Activated CD4-positive, alpha-beta T cell treated with anti-CD3 and anti-CD28 coated beads, Interleukin-2, Interleukin-4, amounts not matched to agents 100 ng/mL and 50 ng/mL, durations not matched to agents 16 hours and 8 hours (primary cell): ENCODE results near the gene SFTPB.
"Not testable (repeated sequence)": the region's sequence is repeated elsewhere in the genome, so short reads cannot be mapped to it uniquely, and the experiment has no call there.

Experiments
- DNase-seq: peaks from one replicate; pipeline ENCODE4 v3.0.0-alpha.2; 2020; ENCODE audit warnings: low spot score

The SFTPB gene

DNA sequence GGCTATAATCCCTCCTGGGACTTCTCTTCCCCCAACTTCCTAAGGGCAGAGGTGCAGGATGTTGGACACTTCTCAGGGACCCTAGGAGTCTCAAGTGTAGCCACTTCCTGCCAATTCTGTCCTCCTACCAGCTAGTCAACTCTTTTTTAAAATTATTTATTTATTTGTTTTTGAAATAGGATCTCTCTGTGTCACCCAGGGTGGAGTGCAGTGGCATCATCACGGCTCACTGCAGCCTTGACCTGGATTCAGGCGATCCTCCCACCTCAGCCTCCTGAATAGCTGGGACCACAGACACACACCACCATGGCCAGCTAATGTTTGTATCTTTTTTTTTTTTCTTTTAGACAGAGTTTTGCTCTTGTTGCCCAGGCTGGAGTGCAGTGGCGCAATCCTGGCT lies 11.5 kb downstream of the SFTPB start:
- no peak for DNase-seq

DNA sequence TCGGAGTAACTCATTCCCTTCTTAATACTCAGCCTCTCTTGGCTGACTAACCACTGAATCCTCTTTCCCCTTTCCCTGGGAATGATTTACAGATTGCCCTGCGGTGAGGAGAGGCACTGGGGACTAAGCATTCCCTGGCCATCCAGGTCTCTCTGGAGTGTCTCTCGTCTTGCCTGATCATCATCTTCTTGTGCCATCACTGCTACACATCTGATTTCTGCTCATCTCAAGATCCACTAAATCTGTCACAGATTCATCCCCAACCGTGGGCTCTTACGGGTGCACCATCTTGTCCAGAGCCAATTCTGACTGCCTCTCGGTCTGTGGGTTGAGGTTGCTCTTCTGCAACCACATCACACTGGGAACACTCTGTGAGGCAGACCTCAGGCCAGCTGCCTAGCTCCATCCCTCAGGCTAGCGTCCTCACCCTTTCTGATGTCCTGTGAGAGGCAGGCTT lies 12.0 kb downstream of the SFTPB start:
- DNase-seq = no peak

DNA sequence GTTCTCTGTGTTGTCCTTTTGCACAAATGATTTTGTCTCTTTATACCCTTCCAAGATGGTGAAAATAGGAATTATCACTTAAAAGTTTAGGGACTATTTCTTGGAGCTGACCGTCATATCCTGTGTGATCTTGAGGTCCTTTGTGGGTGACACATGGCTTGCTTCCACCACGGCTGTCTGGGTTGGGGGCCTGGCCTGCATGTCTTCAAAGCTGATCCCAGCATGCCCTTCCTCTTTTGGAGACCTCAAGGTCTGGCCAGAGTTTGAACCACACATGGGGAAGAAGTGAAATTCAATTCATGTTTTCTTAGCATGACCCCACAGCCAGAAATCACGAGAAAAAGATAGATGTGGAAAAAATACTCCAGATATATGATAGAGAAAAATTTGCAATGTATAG lies 14.0 kb downstream of the SFTPB start:
- no peak for DNase-seq

DNA sequence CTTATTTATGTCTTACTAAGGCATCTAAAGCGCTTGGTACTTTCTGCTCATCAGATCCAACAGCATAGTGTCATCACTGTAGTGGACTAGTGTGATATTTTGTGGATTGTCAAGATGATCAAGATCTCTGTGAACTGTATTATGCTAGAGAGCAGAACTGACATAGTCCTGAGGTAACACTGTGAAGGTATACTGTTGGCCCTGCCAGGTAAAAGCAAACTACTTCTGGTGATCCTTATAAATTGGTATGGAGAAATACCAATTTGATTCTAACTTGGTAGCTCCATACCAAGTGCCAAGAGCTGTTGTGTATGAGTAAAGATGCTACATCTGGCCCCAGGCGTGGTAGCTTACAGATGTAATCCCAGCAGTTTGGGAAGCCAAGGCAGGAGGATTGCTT lies 15.9 kb downstream of the SFTPB start:
- no peak for DNase-seq

DNA sequence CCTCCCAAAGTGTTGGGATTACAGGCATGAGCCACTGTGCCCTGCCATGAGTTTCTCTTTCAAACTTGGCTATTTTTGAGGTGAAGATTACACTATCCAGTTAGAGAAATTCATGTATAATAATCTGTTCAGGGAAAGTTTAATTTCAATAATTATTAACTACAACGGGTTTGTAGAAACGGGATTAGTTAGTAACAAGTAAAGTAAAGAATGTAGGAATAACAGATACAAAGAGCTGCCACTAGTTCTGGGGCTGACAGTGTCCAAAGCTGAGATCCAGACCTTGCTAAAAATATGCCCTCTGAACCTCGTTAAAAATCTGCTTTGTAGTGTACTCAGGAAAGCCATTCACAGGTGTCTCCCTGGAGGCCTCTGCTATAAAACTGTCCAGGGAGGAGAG lies 16.9 kb downstream of the SFTPB start:
- DNase-seq = no peak

DNA sequence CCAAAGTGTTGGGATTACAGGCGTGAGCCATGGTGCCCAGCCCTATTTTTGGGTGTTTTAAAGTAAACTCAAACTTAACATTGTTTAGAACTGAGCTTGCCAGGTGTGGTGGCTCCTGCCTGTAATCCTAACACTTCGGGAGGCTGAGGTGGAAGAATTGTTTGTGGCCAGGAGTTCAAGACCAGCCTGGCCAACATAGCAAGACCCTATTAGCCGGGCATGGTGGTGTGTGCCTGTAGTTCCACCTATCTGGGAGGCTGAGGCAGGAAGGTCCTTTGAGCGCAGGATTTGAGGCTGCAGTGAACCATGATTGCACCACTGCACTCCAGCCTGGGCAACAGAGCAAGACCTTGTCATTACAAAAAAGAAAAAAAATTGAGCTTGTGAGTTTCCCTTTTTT lies 17.5 kb downstream of the SFTPB start:
- no peak for DNase-seq

DNA sequence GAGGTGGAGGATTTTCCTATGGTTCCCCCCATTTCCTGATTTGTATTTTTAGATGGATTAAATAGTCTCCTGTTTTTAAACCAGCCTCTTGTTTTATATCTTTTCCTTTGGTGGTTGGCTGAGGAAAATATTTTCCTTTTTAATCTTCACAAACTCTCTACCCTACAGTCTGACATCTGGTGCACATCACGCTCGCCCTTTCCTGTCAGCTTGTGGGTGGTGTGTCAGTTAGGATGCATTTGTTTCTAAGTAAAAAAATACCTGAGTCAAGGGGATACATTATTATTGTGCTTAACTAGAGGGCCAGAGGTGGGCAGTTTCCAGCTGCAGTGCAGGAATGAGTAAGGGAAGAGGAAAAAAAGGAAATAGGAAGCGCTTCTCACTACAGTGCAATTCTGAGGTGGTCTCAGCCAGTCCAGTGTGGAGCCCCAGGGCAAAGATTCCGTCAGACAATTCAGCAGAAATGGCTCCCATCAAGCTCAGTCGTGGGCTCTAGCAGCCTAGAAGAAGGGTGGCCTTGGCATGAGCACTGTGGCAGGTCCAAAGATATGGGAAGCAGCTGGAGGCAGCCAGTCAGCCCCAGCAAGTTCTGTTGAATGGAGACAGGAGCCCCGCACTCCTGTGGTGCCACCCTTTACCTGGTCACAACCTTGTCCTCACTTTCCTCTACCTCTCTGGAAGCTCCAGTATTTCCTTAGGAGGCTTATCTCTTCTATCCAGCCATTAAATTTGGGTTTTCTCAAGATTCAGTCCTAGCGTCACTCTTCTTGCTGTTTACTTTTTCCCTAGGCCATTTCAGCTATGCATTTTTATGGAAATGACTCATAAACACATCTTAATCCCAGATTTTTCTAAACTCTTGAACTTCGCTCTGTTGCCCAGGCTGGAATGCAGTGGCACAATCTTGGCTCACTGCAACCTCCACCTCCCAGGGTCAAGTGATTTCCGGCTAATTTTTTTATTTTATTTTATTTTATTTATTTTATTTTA lies 18.5 kb downstream of the SFTPB start:
- no peak for DNase-seq

DNA sequence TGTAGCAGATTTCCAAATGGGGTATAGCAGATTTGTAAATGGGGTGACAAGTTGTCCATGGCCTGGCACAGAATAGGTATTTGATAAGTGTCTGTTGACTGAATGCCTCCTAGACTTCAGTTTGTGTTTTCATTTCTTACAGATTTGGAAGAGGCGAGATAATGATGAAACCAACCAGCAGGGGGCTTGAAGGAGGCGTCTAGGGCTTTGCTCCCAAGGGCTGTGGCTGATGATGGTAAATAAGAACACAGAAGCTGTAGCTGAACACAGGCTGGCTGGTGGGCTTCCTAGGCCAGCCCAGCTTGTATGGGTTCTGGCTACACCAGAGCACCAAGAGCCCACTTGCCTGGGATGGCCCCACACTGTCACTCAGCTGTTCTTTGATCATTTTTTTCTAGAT lies 19.4 kb downstream of the SFTPB start:
- DNase-seq = peak; percentile 16

DNA sequence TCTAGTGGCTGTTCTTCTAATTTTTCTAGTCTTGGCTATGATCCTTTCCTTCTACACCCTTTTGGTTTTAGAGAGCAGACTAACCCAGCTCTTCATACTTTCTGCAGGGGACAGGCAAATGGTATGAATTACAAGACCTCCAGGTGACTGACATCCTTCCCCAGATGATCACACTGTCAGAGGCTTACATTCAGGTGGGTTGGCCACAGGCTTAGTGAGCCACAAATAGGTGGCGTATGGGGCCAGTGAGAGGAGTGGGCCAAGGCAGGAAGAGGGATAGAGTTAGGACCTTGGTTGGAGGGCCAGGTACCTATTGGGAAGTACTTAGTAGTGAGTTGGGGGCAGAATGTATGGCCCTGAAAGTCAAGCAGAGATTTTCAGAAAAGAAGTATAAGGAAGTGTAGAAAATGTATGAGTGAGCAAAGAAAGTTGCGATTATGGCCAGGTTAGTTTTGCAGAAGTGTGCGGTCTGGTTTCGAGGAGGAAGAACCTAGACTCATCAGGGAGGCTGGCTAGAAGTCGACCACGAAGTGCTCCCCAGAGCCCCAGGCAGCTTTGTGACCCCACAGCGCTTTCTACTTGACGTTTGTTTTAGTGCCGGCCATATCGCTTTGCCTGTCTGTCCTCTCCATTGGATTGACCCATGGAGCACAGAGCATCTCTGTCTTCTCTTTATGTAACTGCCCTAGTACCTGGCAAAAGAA lies 20.0 kb downstream of the SFTPB start:
- DNase-seq = no peak

DNA sequence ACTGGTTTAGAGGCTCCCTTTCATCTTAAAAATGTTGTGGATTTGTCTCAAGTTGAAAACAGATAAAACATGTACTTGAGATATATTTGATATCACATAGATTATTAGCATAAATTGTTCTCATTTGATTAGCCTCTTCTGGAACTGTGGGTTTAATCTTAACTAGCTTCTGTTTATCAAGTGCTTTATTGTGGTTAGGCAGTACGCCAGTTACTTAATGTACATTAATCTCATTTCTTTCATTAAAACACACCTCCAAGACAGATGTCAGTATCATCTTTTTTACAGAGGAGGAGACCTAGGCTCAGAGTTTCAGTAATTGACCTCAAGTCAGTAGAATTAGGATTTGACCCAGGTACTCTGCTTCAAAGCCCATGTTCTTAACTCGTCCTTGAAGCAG lies 21.8 kb downstream of the SFTPB start:
- DNase-seq = no peak

DNA sequence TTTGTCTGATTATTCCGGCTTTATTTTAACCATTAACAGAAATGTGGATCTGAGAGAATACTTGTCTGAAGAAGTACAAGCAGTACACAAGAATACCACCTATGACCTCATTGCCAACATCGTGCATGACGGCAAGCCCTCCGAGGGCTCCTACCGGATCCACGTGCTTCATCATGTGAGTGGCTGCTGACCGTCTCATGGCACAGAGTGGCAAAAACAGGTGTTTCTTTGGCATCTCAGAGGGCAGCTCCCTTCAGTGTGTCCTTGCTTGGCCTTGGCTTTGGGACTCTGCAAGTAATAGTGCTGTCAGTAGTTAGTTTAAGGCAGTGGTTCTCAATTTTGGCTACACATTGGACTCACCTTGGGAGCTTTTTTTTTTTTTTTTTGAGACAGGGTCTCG lies 23.1 kb downstream of the SFTPB start:
- no peak for DNase-seq

DNA sequence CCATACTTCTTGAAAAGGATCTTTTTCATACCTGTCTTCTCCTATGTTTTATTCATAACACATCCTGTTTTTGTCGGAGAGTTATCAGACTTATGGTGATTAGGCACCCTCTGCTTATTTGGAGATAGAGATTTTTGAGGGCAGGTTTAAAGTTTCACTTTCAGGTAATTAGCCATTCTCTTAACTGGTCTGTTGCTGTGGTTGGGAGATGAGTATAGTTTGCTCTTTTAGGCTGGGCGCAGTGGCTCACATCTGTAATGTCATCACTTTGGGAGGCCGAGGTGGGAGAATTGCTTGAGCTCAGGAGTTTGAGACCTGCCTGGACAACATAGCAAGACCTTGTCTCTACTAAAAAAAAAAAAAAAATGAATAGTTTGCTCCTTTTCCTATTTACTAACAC lies 25.3 kb downstream of the SFTPB start:
- DNase-seq = peak; percentile 58

DNA sequence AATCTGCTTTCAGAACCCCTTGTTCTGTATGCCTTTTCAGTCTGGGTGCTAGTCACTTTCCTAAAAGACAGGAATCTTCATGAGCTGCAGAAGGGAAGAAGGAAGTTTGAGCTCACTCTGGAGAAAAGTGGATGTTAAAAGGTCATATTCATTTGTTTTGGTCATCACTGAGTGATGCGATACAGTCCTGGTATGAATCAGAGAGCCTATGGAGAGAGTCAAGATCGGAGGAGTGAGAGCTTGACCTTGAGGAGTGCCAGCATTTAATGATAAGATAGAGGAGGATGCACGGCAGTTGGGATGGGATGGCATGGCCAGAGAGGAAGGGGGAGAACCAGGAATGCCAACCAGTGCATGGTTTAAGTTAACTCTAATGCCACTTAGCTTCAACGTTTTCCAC lies 32.4 kb downstream of the SFTPB start:
- DNase-seq = no peak

DNA sequence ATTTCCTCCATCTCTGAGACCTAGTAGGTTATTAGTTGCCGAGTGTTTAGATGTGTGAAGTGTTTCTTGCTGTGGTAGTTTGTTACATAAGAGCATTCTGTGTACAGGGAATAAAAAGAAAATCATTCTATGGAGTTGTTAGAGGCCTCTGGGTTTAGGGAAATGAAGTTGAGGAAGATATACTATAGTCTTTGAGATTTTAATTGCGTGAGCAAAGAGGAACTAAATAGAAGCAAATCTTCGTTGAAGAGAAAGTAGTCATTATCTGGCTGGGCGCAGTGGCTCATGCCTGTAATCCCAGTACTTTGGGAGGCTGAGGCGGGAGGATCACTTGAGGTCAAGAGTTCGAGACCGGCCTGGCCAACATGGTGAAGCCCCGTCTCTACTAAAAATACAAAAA lies 33.0 kb downstream of the SFTPB start:
- no peak for DNase-seq

DNA sequence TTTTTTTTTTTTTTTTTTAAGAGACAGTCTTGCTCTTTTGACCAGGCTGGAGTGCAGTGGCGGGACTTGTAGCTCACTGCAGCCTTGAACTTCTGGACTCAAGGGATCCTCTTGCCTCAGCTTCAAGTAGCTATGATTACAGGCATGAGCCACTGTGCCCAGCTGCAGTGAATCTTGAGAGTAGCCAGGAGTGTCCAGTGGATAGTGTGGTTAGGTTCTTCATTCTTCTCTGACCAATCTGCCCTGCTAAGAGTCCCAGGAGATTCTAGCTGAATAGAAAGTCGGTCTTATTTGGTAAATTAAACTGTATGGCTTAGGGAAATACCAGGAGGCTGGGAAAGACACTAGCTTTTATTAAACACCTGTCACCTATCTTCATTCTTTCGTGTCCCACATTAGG lies 36.7 kb downstream of the SFTPB start:
- no peak for DNase-seq

DNA sequence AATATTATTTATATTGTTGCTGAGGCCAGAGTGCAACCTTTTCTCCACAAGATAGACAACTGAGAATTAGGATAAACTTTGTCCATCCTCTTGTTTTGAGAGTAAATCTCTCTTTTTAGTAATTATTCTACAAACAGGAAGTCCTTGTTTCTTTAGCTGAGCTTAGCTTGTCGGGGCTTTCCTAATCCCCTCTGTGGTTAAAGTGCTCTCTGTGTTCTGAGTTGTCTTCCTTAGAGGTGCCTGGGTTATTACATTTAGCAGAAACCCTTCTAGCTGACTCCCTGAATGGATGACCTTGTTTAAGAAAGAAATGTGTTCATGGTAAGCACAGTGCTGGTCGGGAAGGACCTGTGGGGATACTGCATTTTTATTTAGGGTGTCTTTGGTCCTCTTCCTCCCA lies 39.3 kb downstream of the SFTPB start:
- peak; percentile 43 for DNase-seq

DNA sequence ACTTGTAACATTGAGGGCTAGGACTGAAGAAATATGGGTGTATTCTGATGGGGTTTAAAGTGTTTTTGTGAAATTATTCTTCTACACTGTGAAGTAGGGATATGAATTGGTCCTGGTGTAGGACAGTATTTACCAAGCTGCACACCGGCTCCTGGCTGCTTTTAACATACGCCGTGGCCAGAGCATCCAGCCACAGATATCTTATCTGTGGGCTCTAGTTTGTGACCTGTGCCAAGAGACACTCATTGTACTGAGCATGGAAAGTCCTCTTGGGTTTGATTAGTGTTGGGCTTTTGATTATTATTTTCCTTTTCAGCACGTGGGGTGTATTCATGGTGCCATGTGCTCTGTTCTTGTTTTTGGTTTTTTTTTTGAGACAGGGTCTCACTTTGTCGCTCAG lies 44.0 kb downstream of the SFTPB start:
- DNase-seq = no peak

DNA sequence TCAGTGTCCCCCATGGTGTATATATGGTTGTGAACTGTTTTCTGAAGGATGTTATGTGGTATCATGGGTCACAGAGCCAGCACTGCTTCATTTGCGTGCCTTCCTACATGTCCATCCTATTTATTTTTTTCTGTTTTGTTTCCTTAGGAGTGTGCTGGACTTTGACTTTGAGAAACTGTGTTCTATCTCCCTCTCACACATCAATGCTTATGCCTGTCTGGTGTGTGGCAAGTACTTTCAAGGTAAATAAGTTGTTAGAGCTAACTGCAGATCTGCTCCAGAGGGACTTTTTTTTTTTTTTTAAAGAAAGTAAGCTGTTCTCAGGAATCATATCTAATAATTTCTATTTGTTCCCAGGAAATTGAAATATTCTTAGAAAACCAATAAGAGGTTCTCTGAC lies 46.7 kb downstream of the SFTPB start:
- no peak for DNase-seq

DNA sequence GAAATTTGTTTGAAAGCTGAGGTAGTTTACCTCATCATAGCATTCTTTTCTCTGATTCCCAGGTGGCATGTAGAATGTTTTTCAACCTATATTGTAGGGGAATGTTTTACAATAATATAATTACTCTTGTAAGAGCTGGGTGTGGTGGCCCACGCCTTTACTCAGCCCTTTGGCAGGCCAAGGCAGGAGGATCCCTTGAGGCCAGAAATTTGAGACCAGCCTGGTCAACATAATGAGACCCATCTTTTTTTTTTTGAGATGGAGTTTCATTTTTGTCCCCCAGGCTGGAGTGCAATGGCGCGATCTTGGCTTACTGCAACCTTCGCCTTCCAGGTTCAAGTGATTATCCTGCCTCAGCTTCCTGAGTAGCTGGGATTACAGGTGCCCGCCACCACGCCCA lies 48.4 kb downstream of the SFTPB start:
- DNase-seq = no peak

DNA sequence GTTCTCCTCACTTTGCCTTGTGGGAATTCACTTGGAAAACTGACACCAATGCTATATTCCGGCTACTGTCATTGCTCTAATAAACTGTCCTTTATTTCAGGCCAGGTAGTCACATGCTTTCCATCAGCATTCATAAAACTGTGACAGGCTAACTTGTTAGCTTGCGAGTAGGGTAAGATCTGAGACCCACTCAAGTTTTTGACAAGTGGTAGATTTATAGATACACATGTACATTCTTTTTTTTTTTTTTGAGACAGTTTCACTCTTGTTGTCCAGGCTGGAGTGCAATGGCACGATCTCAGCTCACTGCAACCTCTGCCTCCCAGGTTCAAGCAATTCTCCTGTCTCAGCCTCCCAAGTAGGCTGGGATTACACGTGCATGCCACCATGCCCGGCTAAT lies 50.3 kb downstream of the SFTPB start:
- not testable (repeated sequence) for DNase-seq

DNA sequence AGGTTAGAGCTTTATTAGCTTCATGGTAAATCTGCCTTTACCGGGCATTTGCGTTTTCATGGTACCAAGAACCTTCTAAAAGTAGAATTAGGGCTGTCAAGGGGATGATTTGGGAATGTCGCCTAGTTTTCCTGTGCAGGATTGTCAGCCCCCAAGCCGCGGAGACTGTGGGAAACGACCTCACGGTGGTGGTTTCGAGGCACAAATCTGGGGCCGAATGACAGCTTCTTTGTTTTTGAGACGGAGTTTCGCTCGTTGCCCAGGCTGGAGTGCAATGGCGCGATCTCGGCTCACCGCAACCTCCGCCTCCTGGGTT lies 52.6 kb downstream of the SFTPB start:
- DNase-seq = no peak

DNA sequence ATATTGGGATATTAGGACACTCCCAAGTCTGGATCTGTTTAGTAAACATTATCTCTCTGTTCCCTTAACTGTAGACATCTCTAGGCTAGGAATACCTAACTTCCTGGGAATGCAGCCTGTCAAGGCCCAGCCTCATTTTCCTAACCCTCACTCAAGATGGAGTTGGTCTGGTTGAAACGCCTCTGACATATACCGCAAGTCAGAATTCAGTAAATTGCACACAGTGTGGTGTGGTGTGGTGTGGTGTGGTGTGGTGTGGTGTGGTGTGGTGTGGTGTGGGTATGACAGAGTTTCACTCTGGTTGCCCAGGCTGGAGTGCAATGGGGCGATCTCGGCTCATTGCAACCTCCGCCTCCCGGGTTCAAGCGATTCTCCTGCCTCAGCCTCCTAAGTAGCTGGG lies 53.2 kb downstream of the SFTPB start:
- DNase-seq = not testable (repeated sequence)

DNA sequence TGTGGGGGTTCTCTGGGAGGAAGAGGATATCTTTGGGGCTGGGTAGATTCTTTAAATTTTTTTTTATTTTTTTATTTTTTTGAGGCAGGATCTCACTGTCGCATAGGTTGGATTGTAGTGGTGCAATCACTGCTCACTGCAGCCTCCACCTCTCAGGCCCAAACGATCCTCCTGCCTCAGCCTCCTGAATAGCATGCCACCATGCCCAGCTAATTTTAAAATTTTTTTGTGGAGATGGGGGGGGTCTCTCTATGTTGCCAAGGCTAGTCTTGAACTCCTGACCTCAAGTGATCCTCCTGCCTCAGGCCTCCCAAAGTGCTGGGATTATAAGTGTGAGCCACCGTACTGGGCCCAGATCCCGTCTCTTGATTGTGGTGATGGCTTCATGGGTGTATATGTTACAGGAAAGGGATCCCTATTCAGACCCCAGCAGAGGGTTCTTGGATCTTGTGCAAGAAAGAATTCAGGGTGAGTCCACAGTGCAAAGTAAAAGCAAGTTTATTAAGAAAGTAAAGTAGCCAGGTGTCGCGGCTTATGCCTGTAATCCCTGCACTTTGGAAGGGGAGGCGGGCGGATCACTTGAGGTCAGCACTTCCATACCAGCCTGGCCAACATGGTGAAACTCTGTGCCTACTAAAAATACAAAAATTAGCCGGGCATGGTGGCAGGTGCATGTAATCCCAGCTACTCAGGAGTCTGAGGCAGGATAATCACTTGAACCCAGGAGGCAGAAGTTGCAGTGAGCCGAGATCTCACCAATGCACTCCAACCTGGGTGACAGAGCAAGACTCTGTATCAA lies 54.1 kb downstream of the SFTPB start:
- no peak for DNase-seq
